ENCODE data around the gene SLC4A1AP.

SLC4A1AP gene

GRCh38 chr2:27721335-27721734 lies 57.6 kb downstream of the SLC4A1AP start:
- DNase-seq (ENCODE audit: low spot score): peak; percentile 68

GRCh38 chr2:27721884-27722485 lies 58.3 kb downstream of the SLC4A1AP start:
- DNase-seq (ENCODE audit: low spot score): no peak

- peak; percentile 55 for DNase-seq (ENCODE audit: low spot score)
Observed at GRCh38 chr2:27723372-27724144, 59.9 kb downstream of the SLC4A1AP start.

- no peak for DNase-seq (ENCODE audit: low spot score)
Observed at GRCh38 chr2:27724191-27724590, 60.5 kb downstream of the SLC4A1AP start.

- DNase-seq (ENCODE audit: low spot score): no peak
Observed at GRCh38 chr2:27724905-27725701, 61.4 kb downstream of the SLC4A1AP start.

GRCh38 chr2:27727257-27727656 lies 63.6 kb downstream of the SLC4A1AP start:
- DNase-seq (ENCODE audit: low spot score): no peak

GRCh38 chr2:27728081-27728858 lies 64.6 kb downstream of the SLC4A1AP start:
- no peak for DNase-seq (ENCODE audit: low spot score)

- no peak for DNase-seq (ENCODE audit: low spot score)
Observed at GRCh38 chr2:27729198-27729597, 65.5 kb downstream of the SLC4A1AP start.

- no peak for DNase-seq (ENCODE audit: low spot score)
Observed at GRCh38 chr2:27729614-27730013, 65.9 kb downstream of the SLC4A1AP start.

DNA sequence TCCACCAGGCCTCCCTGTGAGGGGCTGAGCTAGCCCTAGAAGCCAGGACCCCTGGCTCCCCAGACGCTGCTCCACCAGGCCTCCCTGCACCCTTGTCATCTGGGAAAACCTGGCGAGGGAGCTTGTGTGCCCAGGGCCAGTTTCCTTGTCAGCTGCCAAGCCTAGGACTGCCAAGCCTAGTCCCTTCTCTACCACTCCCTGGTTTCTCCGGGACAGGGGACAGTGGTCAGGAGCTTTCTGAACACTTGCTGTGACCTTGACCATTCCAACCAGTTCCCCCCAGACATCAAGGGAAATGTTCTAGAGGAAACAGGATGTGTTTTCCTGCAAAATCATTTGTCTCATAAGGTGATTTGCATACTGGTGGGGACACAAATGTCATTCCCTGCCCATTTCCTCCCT lies 66.6 kb downstream of the SLC4A1AP start:
- DNase-seq (ENCODE audit: low spot score): no peak

DNA sequence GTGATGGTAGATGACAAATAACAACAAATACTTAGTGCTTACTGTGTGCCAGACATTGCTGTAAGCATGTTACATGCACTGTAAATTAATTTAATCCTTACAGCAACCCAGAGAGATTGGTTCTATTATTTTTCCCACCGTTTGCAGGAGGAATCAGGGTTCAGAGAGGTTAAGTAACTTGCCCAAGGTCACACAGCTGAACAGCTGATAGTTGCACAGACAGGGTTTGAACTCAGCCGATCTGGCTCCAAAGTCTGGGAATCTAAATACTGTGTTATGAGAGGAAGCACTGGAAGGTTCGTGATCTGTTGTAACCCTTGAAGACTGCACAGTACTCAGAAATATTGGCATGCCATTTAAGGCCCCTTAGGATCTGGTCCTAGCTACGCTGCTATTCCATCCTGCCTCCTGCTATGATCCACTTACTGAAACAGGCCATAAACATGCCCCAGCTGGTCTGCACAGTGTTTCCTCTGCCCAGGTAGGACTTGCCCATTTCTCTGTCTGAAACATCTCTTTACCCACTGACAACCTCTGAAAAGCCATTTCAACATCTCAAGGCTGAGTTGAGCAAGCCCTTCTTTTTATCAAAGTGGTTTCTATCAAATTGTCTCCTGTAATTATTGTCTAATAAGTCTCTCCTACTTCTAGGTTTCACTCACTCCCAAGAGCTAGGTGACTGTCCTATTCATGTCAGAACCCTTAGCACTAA lies 67.4 kb downstream of the SLC4A1AP start:
- DNase-seq (ENCODE audit: low spot score): no peak

GRCh38 chr2:27734305-27734704 lies 70.6 kb downstream of the SLC4A1AP start:
- no peak for DNase-seq (ENCODE audit: low spot score)

DNA sequence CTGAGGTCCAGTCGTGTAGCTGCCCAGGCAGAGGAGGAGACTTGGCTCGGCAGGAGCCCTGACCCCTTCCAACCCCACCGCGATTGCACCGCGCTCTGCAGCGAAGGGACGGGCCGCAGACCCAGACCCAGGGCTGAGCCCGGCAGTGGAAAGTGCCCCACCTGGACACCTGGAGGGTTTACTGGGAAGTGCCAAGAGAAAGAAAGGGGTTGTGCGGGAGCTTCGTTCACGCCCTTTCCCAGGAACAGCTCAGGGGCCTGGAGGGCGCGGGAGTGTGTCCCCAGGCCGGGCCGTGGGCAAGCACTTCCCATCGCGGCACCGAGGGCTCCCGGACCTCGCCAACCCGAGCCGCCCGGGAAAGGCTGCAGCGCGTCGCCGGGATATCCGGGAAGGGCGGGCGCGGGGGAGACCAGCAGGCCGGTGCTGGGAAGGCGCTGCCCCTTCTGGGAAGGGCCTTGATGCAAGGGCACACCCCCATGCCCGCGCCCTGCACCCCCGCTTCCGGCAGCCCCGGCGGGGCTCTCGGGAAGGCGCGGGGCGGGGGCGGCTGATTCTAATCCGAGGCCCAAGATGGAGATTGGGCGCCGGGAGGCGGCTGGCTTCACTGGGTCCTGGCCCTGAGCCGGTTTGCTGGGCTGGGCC lies 71.7 kb downstream of the SLC4A1AP start:
- peak; percentile 54 for DNase-seq (ENCODE audit: low spot score)

GRCh38 chr2:27736031-27736889 lies 72.6 kb downstream of the SLC4A1AP start:
- no peak for DNase-seq (ENCODE audit: low spot score)

GRCh38 chr2:27736890-27737204 lies 73.2 kb downstream of the SLC4A1AP start:
- no peak for DNase-seq (ENCODE audit: low spot score)

DNA sequence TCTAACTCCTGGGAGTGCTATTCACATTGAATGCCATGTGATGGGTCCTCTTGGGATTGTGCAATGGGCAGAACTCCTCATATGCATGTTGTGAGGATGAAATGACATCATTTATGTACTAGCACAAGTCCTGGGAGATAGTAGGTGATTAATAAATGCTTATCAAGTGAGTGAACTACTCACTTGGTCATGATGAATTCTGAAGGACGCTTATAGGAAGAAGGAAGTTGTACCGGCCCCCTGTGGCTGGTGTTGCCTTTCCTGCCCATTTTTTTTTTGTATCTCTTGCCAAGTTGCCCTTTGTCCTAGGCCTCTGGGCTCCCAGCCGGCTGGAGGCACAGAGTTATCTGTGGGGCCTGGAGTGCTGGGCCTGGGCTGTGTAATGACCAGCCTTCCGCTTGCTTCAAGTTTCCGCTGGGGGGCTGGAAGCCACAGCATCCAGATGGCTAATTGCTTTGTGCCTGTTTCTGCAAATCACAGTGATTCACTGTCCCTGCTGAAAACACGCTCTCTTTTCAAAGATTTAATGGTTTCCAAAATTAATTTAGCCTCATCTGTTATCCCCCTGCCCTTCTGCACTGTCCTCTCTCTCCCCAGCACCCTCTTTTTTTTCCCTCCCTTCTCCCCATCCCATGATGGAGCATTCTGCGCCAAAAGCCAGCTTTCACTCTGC lies 74.1 kb downstream of the SLC4A1AP start:
- peak; percentile 39 for DNase-seq (ENCODE audit: low spot score)

GRCh38 chr2:27738349-27739057 lies 74.8 kb downstream of the SLC4A1AP start:
- no peak for DNase-seq (ENCODE audit: low spot score)

- DNase-seq (ENCODE audit: low spot score): no peak
Observed at GRCh38 chr2:27739058-27739373, 75.3 kb downstream of the SLC4A1AP start.

DNA sequence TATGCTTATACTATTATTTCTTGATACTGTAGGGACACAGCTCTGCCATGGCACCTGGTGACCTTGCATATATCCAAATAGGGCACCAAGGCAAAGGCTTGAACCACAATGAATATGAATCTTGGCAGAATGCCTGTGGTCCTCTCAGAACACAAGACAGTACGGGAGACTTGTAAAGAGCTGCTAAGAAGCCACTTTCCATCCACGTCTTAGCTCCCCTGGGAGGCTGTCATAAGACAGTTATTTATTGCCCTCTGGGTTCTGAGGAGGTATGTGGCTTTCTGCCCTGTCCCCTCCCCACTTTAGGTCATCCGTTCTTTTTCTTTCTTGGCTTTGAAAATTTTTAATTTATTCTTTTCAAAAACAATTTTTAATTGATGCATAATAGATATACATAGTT lies 78.0 kb downstream of the SLC4A1AP start:
- peak; percentile 30 for DNase-seq (ENCODE audit: low spot score)
